ENCODE results near the gene TRIM69.

The TRIM69 gene

DNA sequence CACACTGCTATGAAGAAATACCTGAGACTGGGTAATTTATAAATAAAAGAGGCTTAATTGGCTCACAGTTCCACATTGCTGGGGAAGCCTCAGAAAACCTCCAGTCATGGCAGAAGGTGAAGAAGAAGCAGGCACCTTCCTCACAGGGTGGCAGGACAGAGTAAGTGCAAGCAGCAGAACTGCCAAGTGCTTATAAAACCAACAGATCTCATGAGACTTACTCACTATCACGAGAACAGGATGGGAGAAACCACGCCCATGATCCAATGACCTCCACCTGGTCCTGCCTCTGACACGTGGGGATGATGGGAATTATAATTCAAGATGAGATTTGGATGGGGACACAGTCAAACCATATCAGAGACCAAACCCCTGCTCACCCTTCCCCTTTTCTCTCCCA, 75.0 kb downstream of the TRIM69 start:
- no peak for DNase-seq

DNA sequence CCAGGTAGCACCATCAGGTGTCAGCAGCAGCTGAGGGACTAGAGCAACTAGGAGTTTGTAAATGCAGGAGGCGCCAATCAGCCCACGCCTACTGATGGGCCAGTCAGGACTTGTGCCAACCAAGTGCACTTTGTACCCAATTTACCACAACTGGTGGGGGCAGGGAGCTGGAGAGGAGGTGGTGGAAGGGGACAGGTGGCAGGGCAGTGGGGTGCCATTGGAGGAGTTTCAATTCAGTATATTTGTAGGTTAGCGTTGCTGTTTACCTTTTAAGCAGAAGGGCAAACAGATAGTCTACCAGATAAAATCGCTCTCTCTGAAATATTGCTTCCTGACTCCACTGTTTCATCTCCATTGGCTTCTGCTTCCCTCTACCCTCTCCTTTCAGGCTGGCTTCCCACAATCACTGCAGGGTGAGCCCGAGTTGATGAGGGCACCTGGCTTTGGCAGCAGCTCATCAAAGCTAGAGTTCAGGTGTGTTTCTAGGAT, 75.7 kb downstream of the TRIM69 start:
- no peak for DNase-seq

DNA sequence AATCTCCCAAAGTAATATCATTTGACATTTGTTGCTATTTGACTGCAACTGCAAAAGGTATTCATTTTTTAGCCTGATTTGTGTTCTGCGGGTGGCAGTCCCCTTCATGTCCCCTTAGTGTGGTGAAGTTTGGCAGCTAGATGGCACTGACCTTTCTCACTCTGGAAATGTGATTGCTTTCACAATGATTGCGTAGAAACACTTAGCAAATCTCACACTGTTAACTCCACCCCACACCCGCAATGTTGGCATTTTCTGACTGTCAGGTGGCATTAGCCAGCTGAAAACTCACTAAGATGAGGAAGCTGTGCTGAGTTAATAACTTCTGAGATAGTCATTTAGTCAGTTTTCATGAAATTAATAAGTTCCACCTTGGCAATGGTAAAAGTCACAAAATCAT, 76.9 kb downstream of the TRIM69 start:
- DNase-seq, result no peak
